ENCODE results near the gene TDP1. TPM values are rescaled to one million over a fixed set of nuclear protein-coding genes. Genes with fewer than 3 reads are reported as not detected.

Gene TDP1
- total and polyA plus RNA-seq, 2 of the 13 experiments (the other 11 are each of a cell fraction or from before 2014, with no cell fraction given) = 16.4 to 31.2 TPM

- no peaks in the 10 kb centered on the region for H4K20me1 ChIP-seq (ENCODE audit: insufficient read depth, low read length)
- H3K36me3 ChIP-seq (replicated peaks in 1 of 2; ENCODE audit: control insufficient read depth in 1 of 2, insufficient read depth in 2 of 2, low read length in 2 of 2) = no peaks in the 10 kb centered on the region
- H3K4me2 ChIP-seq (ENCODE audit: low read depth, low read length) = peak overlapping the region; percentile 84
- 19% methylated on average over 11 of the region's 11 CpGs for WGBS (ENCODE audit: low lambda C conversion rate)
- H3K4me3 ChIP-seq (replicated peaks in 1 of 3; ENCODE audit: insufficient read depth in 1 of 3, low read depth in 2 of 3, low read length in 3 of 3) = peak overlapping the region in 2 of 3 experiments; percentile 21 to 72; a peak in 3 of 6 replicates
- H3K27me3 ChIP-seq (ENCODE audit: control insufficient read depth in 1 of 2, insufficient read depth in 2 of 2, low read length in 2 of 2) = peaks cover 3 to 43% of the 10 kb centered on the region in 2 experiments
- no peak overlapping the region for H3K9ac ChIP-seq (ENCODE audit: insufficient read depth, low read depth, low read length)
- intact Hi-C loops (cut with micrococcal nuclease; ENCODE audit: unreplicated experiment) (no loop called here), in situ Hi-C loops (cut with HindIII; ENCODE audit: extremely low pct_ligation_motif_present, low pct_unique_long_range_greater_than_20kb) (loop anchor here (5.0 kb wide), 1 partner anchor 91 kb away; no protein-coding TSS in a partner anchor)
- H3K9me3 ChIP-seq (ENCODE audit: low read length) = no peaks in the 10 kb centered on the region
- FAIRE-seq (no peak), ATAC-seq (peak; percentile 18), DNase-seq (ENCODE audit: low spot score) (no peak)
- no peaks in the 10 kb centered on the region for H3K79me2 ChIP-seq (ENCODE audit: insufficient read depth, low read length)
- H3K27ac ChIP-seq (ENCODE audit: extremely low read length, insufficient read depth, low read length) = no peak overlapping the region
- peaks cover 24% of the 10 kb centered on the region for H3K4me1 ChIP-seq (ENCODE audit: insufficient read depth, low read length)
- no peak overlapping the region for H2AFZ ChIP-seq (ENCODE audit: low read length)
- ChIA-PET POLR2A (interaction anchor here (0.6 kb wide), 1 partner anchor 261 kb away, joined by 3 read pairs; no protein-coding TSS in a partner anchor), CTCF (ENCODE audit: low intra/inter-chr PET ratio, low total read pairs) (no interaction called here)
- no TSS peak for BruUV-seq (replicated peaks)
- TF ChIP-seq ZNF142 (CRISPR knock-in tag; IDR thresholded peaks at IDR 0.05) (no peak), CENPT (CRISPR knock-in tag; IDR thresholded peaks at IDR 0.05; ENCODE audit: low read depth) (no peak), ZNF24 (IDR thresholded peaks at IDR 0.05) (no peak), GFI1 (CRISPR knock-in tag; IDR thresholded peaks at IDR 0.05; ENCODE audit: borderline replicate concordance) (peak; percentile 82), ZNF382 (CRISPR knock-in tag; IDR thresholded peaks at IDR 0.05; ENCODE audit: borderline replicate concordance) (no peak), CC2D1A (CRISPR knock-in tag; IDR thresholded peaks at IDR 0.05) (no peak), SMARCC2 (IDR thresholded peaks at IDR 0.05) (no peak), ATF4 (CRISPR knock-in tag; IDR thresholded peaks at IDR 0.05) (no peak), HNF4A (CRISPR knock-in tag; IDR thresholded peaks at IDR 0.05) (peak; percentile 44), ZNF737 (CRISPR knock-in tag; IDR thresholded peaks at IDR 0.05; ENCODE audit: borderline replicate concordance) (no peak), REL (CRISPR knock-in tag; conservative IDR thresholded peaks at IDR 0.05) (no peak), KDM4B (CRISPR knock-in tag; IDR thresholded peaks at IDR 0.05) (no peak), ZNF879 (CRISPR knock-in tag; IDR thresholded peaks at IDR 0.05) (no peak), PAXIP1 (CRISPR knock-in tag; conservative IDR thresholded peaks at IDR 0.05) (peak; percentile 38; the same call in 1 of the 2 replicates)
Observed at GRCh38 chr14:90062822-90063539, 107.3 kb downstream of the TDP1 start.

All from HepG2 (cell line).